Measurements from ENCODE around the gene RLF.
"Not testable (repeated sequence)": the region's sequence is repeated elsewhere in the genome, so short reads cannot be mapped to it uniquely, and the experiment has no call there.

Gene RLF

DNA sequence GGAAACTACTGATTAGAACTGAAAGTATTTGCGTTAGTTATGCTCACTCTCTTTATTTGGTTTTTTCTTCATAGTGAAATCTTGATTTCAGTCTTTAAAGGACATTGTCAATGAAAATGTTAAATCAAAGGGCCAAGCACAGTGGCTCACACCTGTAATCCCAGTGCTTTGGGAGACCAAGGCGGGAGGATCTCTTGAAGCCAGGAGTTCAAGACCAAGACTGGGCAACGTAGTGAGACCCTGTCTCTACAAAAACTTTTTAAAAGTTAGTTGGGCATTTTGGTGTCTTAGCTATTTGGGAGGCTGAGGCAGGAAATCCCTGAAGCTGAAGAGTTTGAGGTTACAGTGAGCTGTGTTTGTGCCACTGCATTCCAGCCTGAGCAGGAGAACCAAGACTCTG lies 13.6 kb downstream of the RLF start:
- no peak for DNase-seq (ENCODE audit: low read depth)

- not testable (repeated sequence) for DNase-seq (ENCODE audit: low read depth)
These were observed 15.8 kb downstream of the RLF start for GRCh38 chr1:40176989-40177388.

DNA sequence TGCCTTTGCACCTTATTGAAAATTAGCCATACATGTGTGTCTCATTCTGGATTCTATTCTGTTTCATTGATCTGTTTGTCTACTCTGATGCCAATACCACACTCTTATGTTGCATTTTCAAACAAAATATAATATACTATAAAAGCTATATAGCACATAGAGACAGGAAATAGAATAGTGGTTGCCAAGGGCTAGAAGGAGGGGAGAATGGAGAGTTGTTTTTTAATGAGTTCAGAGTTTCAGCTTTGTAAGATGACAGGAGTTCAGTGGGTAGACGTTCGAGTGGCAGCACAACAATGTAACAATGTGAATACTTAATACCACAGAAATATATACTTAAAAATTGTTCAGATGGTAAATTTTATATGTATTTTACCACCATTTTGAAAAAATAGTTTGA lies 17.0 kb downstream of the RLF start:
- DNase-seq (ENCODE audit: low read depth): no peak

- DNase-seq (ENCODE audit: low read depth): no peak
These were observed 18.4 kb downstream of the RLF start for GRCh38 chr1:40179496-40180089.

DNA sequence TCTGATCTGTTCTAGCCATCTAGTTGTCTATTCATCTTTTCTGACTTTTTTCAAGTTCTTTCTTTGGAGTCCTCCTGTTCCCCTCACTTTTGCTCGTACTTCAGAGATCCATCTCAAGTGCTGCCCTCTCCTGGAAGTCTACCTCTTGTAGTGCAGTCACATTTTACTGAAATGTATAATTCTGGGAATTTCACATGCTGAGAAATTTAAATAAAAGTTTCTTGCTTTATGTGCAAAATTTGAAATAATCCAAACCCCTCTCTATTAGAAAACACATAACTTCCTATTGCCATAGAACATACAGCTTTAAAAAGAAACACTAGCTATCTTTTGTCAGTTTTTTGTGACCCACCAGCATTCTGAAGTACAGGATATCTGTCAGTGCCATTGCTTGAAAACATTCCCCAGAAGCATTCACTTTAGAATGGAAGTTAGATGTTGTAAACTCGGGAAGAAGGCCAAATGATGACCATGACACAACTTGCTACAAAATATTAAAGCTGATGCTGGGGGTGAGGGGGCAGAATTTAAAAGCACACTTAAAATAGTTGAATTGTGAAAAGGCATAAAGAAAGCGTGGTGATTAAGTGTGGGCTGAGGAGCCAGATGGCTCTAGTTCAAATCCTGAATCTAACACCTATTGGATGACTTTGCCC lies 22.0 kb downstream of the RLF start:
- DNase-seq (ENCODE audit: low read depth): no peak

- no peak for DNase-seq (ENCODE audit: low read depth)
These were observed 23.0 kb downstream of the RLF start for GRCh38 chr1:40184193-40184592.

GRCh38 chr1:40185951-40186864 lies 25.0 kb downstream of the RLF start:
- DNase-seq (ENCODE audit: low read depth): peak; percentile 5

DNA sequence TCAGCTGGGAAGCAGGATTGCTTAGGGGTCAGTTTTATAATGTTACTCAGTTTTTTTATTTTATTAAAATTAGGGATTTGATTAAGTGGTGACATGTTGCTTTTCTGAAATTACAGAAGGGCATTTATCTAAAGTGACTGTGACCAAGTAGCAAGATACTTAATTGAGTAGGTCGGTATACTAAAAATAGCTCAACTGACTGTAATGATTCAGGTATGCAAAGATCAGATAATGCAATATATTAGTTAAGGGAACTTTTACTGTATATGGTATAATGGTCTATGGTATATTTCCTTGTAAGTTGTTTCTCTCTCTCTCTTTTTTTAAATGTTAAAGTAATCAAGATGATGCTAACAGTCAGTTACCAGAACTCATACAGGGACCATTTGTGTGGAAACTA lies 26.2 kb downstream of the RLF start:
- DNase-seq (ENCODE audit: low read depth): no peak

DNA sequence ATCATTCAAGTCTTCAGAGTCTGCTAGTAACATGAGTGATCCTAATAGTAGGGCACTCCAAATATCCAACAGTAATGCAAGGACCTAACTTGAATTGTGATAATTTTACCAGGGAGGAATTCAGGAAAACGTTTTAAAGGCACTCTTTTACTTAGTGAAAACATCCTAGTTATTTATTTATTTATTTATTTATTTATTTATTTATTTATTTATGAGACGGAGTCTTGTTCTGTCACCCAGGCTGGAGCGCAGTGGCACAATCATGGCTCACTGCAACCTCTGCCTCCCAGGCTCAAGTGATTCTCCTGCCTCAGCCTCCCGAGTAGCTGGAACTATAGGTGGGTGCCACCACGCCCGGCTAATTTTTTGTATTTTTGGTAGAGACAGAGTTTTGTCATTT lies 33.5 kb downstream of the RLF start:
- not testable (repeated sequence) for DNase-seq (ENCODE audit: low read depth)

DNA sequence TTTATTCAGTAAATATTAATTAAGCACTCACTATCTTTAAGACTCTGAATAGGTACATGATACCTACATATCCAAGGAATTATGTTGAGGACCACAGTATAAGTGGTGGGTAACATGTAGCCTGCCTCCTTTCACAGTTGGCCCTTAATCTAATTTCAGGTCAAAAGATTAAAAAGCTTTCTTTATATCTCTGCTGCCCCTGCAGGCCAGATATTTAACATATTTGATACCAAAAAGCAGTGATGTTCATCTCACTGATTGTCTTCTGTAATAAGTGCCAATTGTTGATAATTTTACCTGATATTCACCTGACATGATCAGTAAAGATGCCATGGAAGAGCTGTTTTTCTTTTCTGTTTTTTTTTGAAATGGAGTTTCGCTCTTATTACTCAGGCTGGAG lies 36.5 kb downstream of the RLF start:
- DNase-seq (ENCODE audit: low read depth): no peak

- no peak for DNase-seq (ENCODE audit: low read depth)
These were observed 37.9 kb downstream of the RLF start for GRCh38 chr1:40199126-40199525.

DNA sequence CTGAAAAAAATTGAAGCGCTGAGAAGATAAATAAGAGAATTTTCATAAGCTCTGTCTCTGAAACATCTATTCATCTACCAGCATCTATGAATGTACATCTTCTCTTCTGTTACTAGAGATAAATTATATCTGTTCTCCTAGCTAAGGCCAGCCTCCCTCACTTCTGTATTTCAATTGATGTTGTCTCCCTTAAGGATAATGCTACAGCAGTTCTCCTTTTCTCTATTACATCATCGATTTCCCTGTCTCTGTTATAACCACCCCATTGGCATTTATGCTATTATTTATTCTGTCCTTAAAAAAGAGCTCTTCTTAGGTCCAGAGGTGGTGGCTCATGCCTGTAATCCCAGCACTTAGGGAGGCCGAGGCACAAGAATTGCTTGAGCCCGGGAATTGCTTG lies 43.7 kb downstream of the RLF start:
- DNase-seq (ENCODE audit: low read depth): no peak

GRCh38 chr1:40210511-40211204 lies 49.5 kb downstream of the RLF start:
- DNase-seq (ENCODE audit: low read depth): no peak

- DNase-seq (ENCODE audit: low read depth): no peak
These were observed 57.1 kb downstream of the RLF start for GRCh38 chr1:40218333-40218732.

- not testable (repeated sequence) for DNase-seq (ENCODE audit: low read depth)
These were observed 60.3 kb downstream of the RLF start for GRCh38 chr1:40221471-40221905.

DNA sequence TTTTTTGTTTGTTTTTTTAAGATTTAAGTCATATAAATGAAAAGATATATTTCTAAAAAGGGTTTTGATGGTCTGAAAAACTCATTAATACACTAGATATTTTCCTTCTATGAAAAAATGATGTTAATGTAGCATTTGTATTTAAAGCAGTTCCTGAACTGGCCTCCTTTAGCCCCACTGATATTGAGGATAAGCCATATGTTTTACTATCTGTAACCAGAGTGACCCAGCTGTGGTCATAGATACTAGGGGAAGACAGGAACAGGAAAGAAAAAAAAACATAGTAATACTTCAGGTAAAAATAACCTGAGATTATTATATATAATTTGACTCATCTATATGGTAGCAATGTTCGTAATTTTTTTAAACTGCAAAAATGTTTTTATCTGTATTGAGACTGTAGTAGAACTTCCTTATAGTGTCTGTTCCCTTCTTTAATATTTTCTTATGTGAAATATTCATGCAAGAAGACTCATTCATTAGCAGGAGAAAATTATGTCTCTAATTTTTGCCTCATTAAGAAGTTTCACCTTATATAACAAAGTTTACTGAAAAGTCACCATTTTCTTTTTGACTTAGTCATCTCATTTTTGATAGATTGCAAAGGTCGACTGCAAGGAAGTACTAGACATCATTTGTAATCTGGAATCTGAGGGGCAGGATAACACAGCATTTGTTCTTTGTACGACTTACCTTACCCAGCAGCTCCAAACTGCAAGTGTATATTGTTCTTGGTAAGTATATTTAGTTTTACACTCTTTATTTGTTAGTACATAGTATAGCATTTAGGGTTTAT lies 61.0 kb downstream of the RLF start:
- DNase-seq (ENCODE audit: low read depth): no peak

DNA sequence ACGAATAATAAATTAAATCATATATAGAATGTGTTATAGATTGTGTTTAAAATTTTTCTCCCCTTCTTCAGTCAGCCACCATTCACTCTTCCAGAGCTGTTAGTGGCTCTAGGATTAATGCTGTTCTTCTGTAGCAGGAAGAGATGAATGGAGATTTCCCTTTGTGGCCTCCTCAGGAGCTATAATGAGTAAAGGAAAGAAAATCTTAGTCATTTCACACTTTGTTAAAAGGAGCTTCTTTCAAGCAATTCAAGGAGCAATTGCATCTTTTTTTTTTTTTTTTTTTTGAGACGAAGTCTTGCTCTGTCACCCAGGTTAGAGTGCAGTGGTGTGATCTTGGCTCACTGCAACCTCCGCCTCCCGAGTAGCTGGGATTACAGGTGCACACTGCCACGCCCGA lies 62.9 kb downstream of the RLF start:
- DNase-seq (ENCODE audit: low read depth): no peak

DNA sequence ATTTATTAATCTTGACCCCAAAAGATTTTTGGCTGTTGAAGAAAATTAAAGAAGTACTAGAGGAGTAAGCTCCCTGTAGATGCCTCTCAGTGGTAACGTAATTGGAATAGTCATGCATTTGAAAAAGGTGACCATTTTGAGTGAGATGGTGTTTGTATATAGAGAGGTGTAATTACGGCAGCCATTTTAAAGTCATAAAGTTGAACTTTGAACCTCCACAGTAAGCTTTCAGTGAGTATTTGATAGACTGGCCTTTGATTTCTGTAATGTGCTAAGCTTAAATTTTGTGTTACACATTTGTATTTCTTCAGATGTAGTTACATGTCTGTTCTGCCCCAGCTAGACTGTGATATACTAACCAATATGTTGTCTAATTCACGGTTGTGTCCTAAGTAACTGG lies 65.0 kb downstream of the RLF start:
- DNase-seq (ENCODE audit: low read depth): no peak

DNA sequence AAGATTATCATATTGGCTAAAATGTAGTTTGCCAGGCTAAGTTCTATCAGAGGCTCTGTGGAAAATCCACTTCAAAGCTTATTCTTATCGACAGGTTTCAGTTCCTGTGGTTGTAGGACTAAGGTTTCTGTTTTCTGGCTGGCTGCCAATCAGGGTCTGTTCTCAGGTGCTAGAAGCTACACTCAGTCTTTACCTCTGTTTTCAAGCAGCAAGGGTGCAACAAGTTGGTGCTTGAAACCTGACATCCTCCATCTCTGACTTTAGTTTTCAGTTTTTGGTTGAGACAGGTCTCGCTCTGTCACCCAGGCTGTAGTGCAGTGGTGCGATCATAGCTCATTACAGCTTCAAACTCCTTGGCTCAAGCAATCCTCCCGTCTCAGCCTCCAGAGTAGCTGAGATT lies 71.3 kb downstream of the RLF start:
- DNase-seq (ENCODE audit: low read depth): no peak

- no peak for DNase-seq (ENCODE audit: low read depth)
These were observed 78.4 kb downstream of the RLF start for GRCh38 chr1:40239626-40240025.

DNA sequence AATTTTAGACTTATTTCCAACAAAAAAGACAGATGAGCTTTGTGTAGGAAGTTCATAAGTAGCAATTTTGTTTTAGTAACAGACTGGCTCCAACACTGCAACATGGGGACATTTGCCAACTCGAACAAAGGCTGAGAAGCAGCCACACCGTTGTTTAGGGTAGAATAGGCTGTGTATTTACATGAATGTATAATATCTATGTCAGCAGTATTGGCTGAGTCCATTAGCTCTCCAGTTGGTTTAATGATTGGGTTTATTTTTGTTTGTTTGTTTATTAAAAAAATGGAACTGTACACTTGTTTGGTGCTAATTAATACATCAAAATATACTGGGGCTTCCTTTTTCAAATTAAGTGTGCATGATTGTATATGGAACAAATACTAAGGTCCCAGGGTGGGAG lies 79.2 kb downstream of the RLF start:
- no peak for DNase-seq (ENCODE audit: low read depth)

- DNase-seq (ENCODE audit: low read depth): no peak
These were observed 80.2 kb downstream of the RLF start for GRCh38 chr1:40241362-40241761.
